Right atrium auricular region (tissue), 2 donors: Measurements from ENCODE around the gene ADGRV1. TPM values are rescaled to one million over a fixed set of nuclear protein-coding genes. Genes with fewer than 3 reads are reported as not detected.

Experiments
- DNase-seq: peaks from one replicate; pipeline ENCODE4 v3.0.0-alpha.2; 2019; ENCODE audit warnings: low spot score
- H3K27ac ChIP-seq, 2 donors: fragments of 200-600 bp; sonication (generic); 1 replicate in 1 of 2; 2 replicates in 1 of 2; pipeline ENCODE4 v1.5.1; 2016 to 2019
- H3K27me3 ChIP-seq, 2 donors: fragments of 200-600 bp; sonication (generic); one replicate each; pipeline versions ENCODE4 v1.5.1 to v1.6.0; 2017 to 2019
- H3K36me3 ChIP-seq: fragments of 200-600 bp; sonication (generic); one replicate; pipeline ENCODE4 v1.5.1; 2016
- H3K4me1 ChIP-seq, 2 donors: fragments of 200-600 bp; sonication (generic); one replicate each; pipeline versions ENCODE4 v1.5.1 to v1.6.0; 2017 to 2019
- H3K4me3 ChIP-seq, 2 donors: fragments of 200-600 bp; sonication (generic); 1 replicate in 1 of 2; 2 replicates in 1 of 2; pipeline ENCODE4 v1.5.1; 2017 to 2019; ENCODE audit warnings: mild to moderate bottlenecking in 1 of 2, moderate library complexity in 1 of 2
- H3K9me3 ChIP-seq, 2 donors: fragments of 200-600 bp; sonication (generic); one replicate each; pipeline ENCODE4 v1.5.1; 2019
- CTCF ChIP-seq, 2 donors: fragments of 200-600 bp; sonication (generic); IDR thresholded peaks; one replicate each; pipeline ENCODE4 v1.5.1; 2019; ENCODE audit warnings: antibody characterized with exemption in 2 of 2
- total RNA-seq, 2 donors: library from RNA; depleted of rRNA; stranded (reverse); fragments of >200 nt; gene quantifications; one replicate each; pipeline ENCODE4 v1.1.0, GENCODE V29; 2016

The ADGRV1 gene
- total RNA-seq, 2 donors from 2014 or later, result 1.4 to 1.8 TPM

DNA sequence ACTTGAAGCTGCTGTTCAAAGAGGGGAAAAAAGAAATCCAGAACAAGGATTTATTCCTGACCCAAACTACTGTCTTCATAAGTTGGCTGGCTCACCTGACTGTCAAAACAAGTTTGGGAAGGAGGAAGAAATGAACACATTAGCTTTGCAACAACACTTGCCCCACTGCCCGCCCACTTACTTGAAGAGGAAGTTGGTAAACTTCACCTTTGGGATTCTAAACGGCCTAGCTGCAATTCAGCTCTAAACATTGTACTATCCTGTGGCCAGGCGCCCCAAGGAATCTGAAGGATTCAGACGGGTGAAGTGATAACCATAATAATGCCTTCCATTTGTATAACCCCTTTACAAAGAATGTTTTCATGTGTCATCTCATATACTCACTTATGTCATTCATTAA, 625.1 kb downstream of the ADGRV1 start:
- Histone ChIP-seq H3K36me3 (no peaks in the 10 kb centered on the region), H3K4me3 (no peak overlapping the region), H3K4me1 (no peaks in the 10 kb centered on the region), H3K27ac (peak overlapping the region in 1 of 2 donors; percentile 47), H3K9me3 (no peaks in the 10 kb centered on the region), H3K27me3 (no peaks in the 10 kb centered on the region)
- no peak for DNase-seq
- TF ChIP-seq CTCF (IDR thresholded peaks at IDR 0.05), result no peak

GRCh38 chr5:91186101-91186500, 627.5 kb downstream of the ADGRV1 start:
- Histone ChIP-seq H3K27me3 (no peaks in the 10 kb centered on the region), H3K27ac (no peak overlapping the region), H3K9me3 (no peaks in the 10 kb centered on the region), H3K4me3 (no peak overlapping the region), H3K36me3 (no peaks in the 10 kb centered on the region), H3K4me1 (no peaks in the 10 kb centered on the region)
- DNase-seq, result no peak
- TF ChIP-seq CTCF (IDR thresholded peaks at IDR 0.05), result no peak

- no peaks in the 10 kb centered on the region for H3K4me1 ChIP-seq
- TF ChIP-seq CTCF (IDR thresholded peaks at IDR 0.05), result no peak
- H3K27ac ChIP-seq, result no peak overlapping the region
- H3K4me3 ChIP-seq, result no peak overlapping the region
- H3K9me3 ChIP-seq, result no peaks in the 10 kb centered on the region
- no peaks in the 10 kb centered on the region for H3K27me3 ChIP-seq
- H3K36me3 ChIP-seq, result no peaks in the 10 kb centered on the region
- DNase-seq, result no peak
Observed at GRCh38 chr5:91187032-91187431, 628.4 kb downstream of the ADGRV1 start.

DNA sequence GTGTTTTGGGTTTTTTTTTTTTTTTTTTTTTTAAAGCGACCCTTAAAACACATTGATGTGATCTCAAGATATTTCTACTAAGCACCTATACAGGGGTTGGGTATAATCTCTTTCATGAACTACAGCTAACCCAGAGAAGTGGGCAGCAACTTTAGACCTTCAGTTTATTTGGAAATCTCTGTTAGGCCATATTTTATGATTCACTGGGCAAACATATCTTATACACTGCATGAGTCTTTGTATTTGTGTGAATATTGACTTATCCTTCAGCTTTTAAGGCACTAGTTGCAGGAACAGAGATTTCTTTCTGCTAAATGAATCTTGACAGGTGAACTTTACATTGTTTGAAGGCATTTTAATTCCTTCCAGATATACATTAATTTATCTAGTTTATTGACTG, 630.2 kb downstream of the ADGRV1 start:
- DNase-seq, result no peak
- Histone ChIP-seq H3K27ac (no peak overlapping the region), H3K9me3 (no peaks in the 10 kb centered on the region), H3K4me1 (no peaks in the 10 kb centered on the region), H3K4me3 (no peak overlapping the region), H3K27me3 (no peaks in the 10 kb centered on the region), H3K36me3 (no peaks in the 10 kb centered on the region)
- TF ChIP-seq CTCF (IDR thresholded peaks at IDR 0.05), result no peak

- Histone ChIP-seq H3K36me3 (no peaks in the 10 kb centered on the region), H3K4me3 (peak overlapping the region in 1 of 2 donors; percentile 19), H3K27me3 (no peaks in the 10 kb centered on the region), H3K9me3 (no peaks in the 10 kb centered on the region), H3K4me1 (no peaks in the 10 kb centered on the region), H3K27ac (peak overlapping the region; percentile 45 to 54)
- TF ChIP-seq CTCF (IDR thresholded peaks at IDR 0.05), result no peak
- peak; percentile 75 for DNase-seq
Observed at GRCh38 chr5:91189480-91190313, 631.1 kb downstream of the ADGRV1 start.

DNA sequence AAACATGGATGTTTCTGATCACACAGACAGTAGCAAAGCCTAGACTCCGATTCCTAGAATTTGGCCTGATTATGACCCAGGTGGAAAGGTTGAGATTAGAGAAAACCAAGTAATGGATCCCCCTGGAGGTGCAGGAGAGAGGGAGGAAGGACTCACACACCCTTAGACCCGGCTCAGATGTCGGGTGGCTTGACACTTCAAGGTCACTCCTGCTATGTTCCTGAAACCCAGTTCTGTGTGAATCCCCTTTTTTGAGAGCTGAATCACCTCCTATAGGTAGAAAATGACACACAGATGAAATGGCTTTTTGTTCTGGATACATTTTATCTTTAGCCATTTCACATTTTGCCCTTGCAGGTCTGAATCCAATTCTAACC, 631.7 kb downstream of the ADGRV1 start:
- Histone ChIP-seq H3K36me3 (no peaks in the 10 kb centered on the region), H3K4me1 (no peaks in the 10 kb centered on the region), H3K27me3 (no peaks in the 10 kb centered on the region), H3K27ac (peak overlapping the region; percentile 45 to 54), H3K9me3 (no peaks in the 10 kb centered on the region), H3K4me3 (peak overlapping the region in 1 of 2 donors; percentile 19)
- no peak for DNase-seq
- TF ChIP-seq CTCF (IDR thresholded peaks at IDR 0.05), result no peak
